Keratinocyte (primary cell): Measurements from ENCODE around the gene PXYLP1. TPM values are rescaled to one million over a fixed set of nuclear protein-coding genes. Genes with fewer than 3 reads are reported as not detected.

ENCODE experiments used
- DNase-seq: peaks from one replicate; pipeline ENCODE4 v3.0.0-alpha.2; 2011; ENCODE audit warnings: low read depth, missing footprints, low spot score
- FAIRE-seq: peaks from 2 replicates; lab custom pipeline; 2011; peaks lifted over from hg19 to GRCh38; lab: Jason Lieb, UNC
- H2AFZ ChIP-seq: 2 replicates; pipeline ENCODE4 v1.6.0; 2012; ENCODE audit warnings: low read length, control low read depth, inconsistent platforms; ENCODE audit not compliant: control insufficient read depth
- H3K27ac ChIP-seq: 2 replicates; pipeline ENCODE4 v1.5.1; 2011; ENCODE audit warnings: low read length; ENCODE audit not compliant: control insufficient read depth, insufficient read depth
- H3K27me3 ChIP-seq: 3 replicates; pipeline ENCODE4 v1.6.0; 2011; ENCODE audit warnings: low read length; ENCODE audit not compliant: control insufficient read depth, insufficient read depth; ENCODE audit errors: extremely low read depth
- H3K36me3 ChIP-seq, 2 experiments: 2 replicates in 1 of 2; 3 replicates in 1 of 2; pipeline ENCODE4 v1.5.1; 2011; ENCODE audit warnings: low read length in 2 of 2, mild to moderate bottlenecking in 1 of 2; ENCODE audit not compliant: control insufficient read depth in 2 of 2, insufficient read depth in 2 of 2; ENCODE audit errors: extremely low read depth in 1 of 2
- H3K4me1 ChIP-seq: 3 replicates; pipeline ENCODE4 v1.5.1; 2011; ENCODE audit warnings: low read length; ENCODE audit not compliant: control insufficient read depth, insufficient read depth; ENCODE audit errors: extremely low read depth
- H3K4me2 ChIP-seq: 3 replicates; pipeline ENCODE4 v1.6.0; 2011; ENCODE audit warnings: low read depth, low read length; ENCODE audit not compliant: control insufficient read depth, insufficient read depth; ENCODE audit errors: extremely low read depth
- H3K4me3 ChIP-seq, 3 experiments: fragments of 200-600 bp in 1 of 3; sonication (generic) in 1 of 3; 2 replicates in 2 of 3; 3 replicates in 1 of 3; pipeline ENCODE4 v1.5.1; 2011 to 2016; ENCODE audit warnings: low read length in 3 of 3, mild to moderate bottlenecking in 3 of 3, control low read depth in 2 of 3, inconsistent platforms in 1 of 3, low read depth in 1 of 3, mixed read lengths in 1 of 3, mixed run types in 1 of 3, moderate library complexity in 1 of 3; ENCODE audit not compliant: control insufficient read depth in 2 of 3, insufficient read depth in 2 of 3; ENCODE audit errors: extremely low read depth in 1 of 3
- H3K79me2 ChIP-seq: 2 replicates; pipeline ENCODE4 v1.6.0; 2012; ENCODE audit warnings: low read length; ENCODE audit not compliant: control insufficient read depth, insufficient read depth
- H3K9ac ChIP-seq: 3 replicates; pipeline ENCODE4 v1.6.0; 2011; ENCODE audit warnings: low read length; ENCODE audit not compliant: control insufficient read depth, insufficient read depth; ENCODE audit errors: extremely low read depth
- H3K9me1 ChIP-seq: 3 replicates; pipeline ENCODE4 v1.6.0; 2011; ENCODE audit warnings: low read length; ENCODE audit not compliant: control insufficient read depth, insufficient read depth; ENCODE audit errors: extremely low read depth
- H3K9me3 ChIP-seq: 2 replicates; pipeline ENCODE4 v1.5.1; 2012; ENCODE audit warnings: low read depth, low read length; ENCODE audit not compliant: control insufficient read depth
- H4K20me1 ChIP-seq: 3 replicates; pipeline ENCODE4 v1.6.0; 2011; ENCODE audit warnings: low read length; ENCODE audit not compliant: control insufficient read depth, insufficient read depth; ENCODE audit errors: extremely low read depth
- EZH2 ChIP-seq: IDR thresholded peaks from one replicate; pipeline ENCODE4 v1.6.1; 2012; ENCODE audit warnings: inconsistent platforms, mild to moderate bottlenecking, low read length, moderate library complexity
- dilution Hi-C: fragments of 300-500 bp; cut with MboI; formaldehyde crosslinking; loops from one replicate; pipeline ENCODE4 v1.7.0; 2020; ENCODE audit warnings: low sequenced_read_pairs; ENCODE audit not compliant: extremely low pct_ligation_motif_present
- polyA plus RNA-seq, 5 experiments: library from polyadenylated mRNA; depleted of rRNA in 3 of 5; stranded (reverse) in 3 of 5; stranded (forward) in 1 of 5; unstranded in 1 of 5; fragments of >200 nt; gene quantifications; 1 replicate in 1 of 5; 2 replicates in 3 of 5; 3 replicates in 1 of 5; pipeline versions ENCODE4 v1.2.1 to v1.2.3, GENCODE V29; 2011 to 2012; ENCODE audit warnings: missing spikeins in 2 of 5, low read depth in 1 of 5, low replicate concordance in 1 of 5
- TF ChIP-seq, protein P1 (sequence below), 3 experiments: IDR thresholded peaks in 1 of 3; conservative IDR thresholded peaks in 1 of 3; optimal IDR thresholded peaks in 1 of 3; 2 replicates in 2 of 3; 3 replicates in 1 of 3; pipeline versions ENCODE3 to v1.5.1; 2011; ENCODE audit warnings: low read length in 3 of 3, mild to moderate bottlenecking in 3 of 3, moderate library complexity in 2 of 3, control low read depth in 1 of 3, inconsistent platforms in 1 of 3; ENCODE audit not compliant: insufficient read depth in 2 of 3; ENCODE audit errors: extremely low read depth in 1 of 3

The PXYLP1 gene
- polyA plus RNA-seq, 1 donor (not counting 4 experiments of a cell fraction or from before 2014, with no cell fraction given) = 3.0 TPM

DNA sequence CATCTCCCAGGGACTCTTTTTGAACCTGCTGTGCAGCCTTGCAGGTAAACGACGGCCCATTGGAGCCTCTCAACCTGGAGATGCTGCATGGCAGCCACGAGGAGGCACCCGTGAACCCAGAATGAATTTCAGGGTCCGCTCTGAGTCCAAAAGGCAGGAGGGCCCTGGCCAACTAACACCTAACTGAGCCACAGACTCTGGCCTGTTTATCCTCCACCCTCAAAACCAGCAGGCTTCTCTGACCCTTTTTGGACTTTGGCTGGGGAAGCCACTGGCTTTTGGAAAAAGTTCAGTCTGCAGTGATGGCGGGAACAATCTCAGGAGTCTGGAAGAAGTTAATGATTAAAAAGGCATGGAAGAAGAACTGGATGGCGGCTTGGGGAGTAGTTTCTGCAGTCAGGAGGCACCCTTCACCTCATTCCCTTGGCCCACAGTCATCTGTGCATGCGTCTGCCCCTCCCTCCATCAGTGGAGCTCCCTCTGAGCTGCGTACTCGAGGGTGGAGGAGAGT is 4.1 kb downstream of the PXYLP1 start:
- Histone ChIP-seq H3K4me2 (no peak overlapping the region), H3K9me3 (no peaks in the 10 kb centered on the region), H3K36me3 (no peaks in the 10 kb centered on the region), H2AFZ (no peak overlapping the region), H3K27ac (no peak overlapping the region), H3K4me3 (no peak overlapping the region), H3K79me2 (no peaks in the 10 kb centered on the region), H3K4me1 (peaks cover 14% of the 10 kb centered on the region), H4K20me1 (no peaks in the 10 kb centered on the region), H3K27me3 (no peaks in the 10 kb centered on the region), H3K9ac (no peak overlapping the region), H3K9me1 (no peaks in the 10 kb centered on the region)
- no peak for TF ChIP-seq EZH2
- TF ChIP-seq, protein P1, sequence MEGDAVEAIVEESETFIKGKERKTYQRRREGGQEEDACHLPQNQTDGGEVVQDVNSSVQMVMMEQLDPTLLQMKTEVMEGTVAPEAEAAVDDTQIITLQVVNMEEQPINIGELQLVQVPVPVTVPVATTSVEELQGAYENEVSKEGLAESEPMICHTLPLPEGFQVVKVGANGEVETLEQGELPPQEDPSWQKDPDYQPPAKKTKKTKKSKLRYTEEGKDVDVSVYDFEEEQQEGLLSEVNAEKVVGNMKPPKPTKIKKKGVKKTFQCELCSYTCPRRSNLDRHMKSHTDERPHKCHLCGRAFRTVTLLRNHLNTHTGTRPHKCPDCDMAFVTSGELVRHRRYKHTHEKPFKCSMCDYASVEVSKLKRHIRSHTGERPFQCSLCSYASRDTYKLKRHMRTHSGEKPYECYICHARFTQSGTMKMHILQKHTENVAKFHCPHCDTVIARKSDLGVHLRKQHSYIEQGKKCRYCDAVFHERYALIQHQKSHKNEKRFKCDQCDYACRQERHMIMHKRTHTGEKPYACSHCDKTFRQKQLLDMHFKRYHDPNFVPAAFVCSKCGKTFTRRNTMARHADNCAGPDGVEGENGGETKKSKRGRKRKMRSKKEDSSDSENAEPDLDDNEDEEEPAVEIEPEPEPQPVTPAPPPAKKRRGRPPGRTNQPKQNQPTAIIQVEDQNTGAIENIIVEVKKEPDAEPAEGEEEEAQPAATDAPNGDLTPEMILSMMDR (optimal IDR thresholded peaks at IDR 0.05 in 1 of 3, IDR thresholded peaks at IDR 0.05 in 1 of 3, conservative IDR thresholded peaks at IDR 0.05 in 1 of 3; ENCODE audit: extremely low read depth in 1 of 3, insufficient read depth in 2 of 3, low read length in 3 of 3) = no peak
- DNase-seq (no peak), FAIRE-seq (no peak)
- dilution Hi-C loops = no loop called here

DNA sequence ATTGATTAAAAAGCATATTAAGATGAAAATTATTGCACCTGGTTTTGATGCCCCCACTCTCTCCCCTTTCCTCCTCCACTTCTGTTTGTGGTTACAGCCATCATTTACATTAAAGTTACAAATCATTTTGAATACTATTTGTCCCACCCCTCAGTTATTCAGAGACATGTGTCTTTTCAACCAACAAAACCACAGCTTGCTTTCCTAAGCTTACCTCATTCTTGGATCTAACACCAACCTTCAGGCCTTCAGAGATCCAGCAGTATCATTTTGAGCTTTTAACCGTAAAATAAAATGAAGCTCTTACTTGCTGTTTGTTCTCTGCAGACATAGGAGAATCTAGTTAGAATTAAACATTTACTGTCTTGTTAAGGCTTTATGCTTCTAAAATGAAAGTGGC is 4.7 kb downstream of the PXYLP1 start:
- no peak for DNase-seq
- H3K9ac ChIP-seq = no peak overlapping the region
- H3K36me3 ChIP-seq = no peaks in the 10 kb centered on the region
- no peaks in the 10 kb centered on the region for H3K9me1 ChIP-seq
- no peaks in the 10 kb centered on the region for H3K27me3 ChIP-seq
- no peak overlapping the region for H2AFZ ChIP-seq
- H3K4me2 ChIP-seq = no peak overlapping the region
- no peak for FAIRE-seq
- H4K20me1 ChIP-seq = no peaks in the 10 kb centered on the region
- no peak overlapping the region for H3K4me3 ChIP-seq
- dilution Hi-C loops = no loop called here
- H3K27ac ChIP-seq = no peak overlapping the region
- no peaks in the 10 kb centered on the region for H3K79me2 ChIP-seq
- no peak for TF ChIP-seq EZH2
- TF ChIP-seq, protein P1 (optimal IDR thresholded peaks at IDR 0.05 in 1 of 3, IDR thresholded peaks at IDR 0.05 in 1 of 3, conservative IDR thresholded peaks at IDR 0.05 in 1 of 3; ENCODE audit: extremely low read depth in 1 of 3, insufficient read depth in 2 of 3, low read length in 3 of 3) = no peak
- H3K9me3 ChIP-seq = no peaks in the 10 kb centered on the region
- H3K4me1 ChIP-seq = peaks cover 17% of the 10 kb centered on the region
